Left lung (tissue), 10 donors: Measurements from ENCODE around the gene MOCS1. TPM values are rescaled to one million over a fixed set of nuclear protein-coding genes. Genes with fewer than 3 reads are reported as not detected.
A peak's percentile ranks its signal among the peaks of the same experiment; 100 is the strongest.

Experiments used
- ATAC-seq: fragments of 200-7000 bp; cut with Tn5 transposase; one replicate; pipeline ENCODE4 v1.9.1; 2020; ENCODE audit warnings: moderate library complexity
- DNase-seq, 4 donors: peaks; one replicate each; pipeline ENCODE4 v3.0.0-alpha.2; 2013 to 2020
- H3K27ac ChIP-seq, 2 donors: fragments of 200-600 bp; sonication (generic) in 1 of 2; one replicate each; pipeline versions ENCODE4 v1.5.0 to v1.8.0; 2020 to 2021
- H3K27me3 ChIP-seq, 2 donors: fragments of 200-600 bp; sonication (generic) in 1 of 2; one replicate each; pipeline versions ENCODE4 v1.5.0 to v1.8.0; 2020 to 2021
- H3K36me3 ChIP-seq, 2 donors: fragments of 200-600 bp; sonication (generic) in 1 of 2; one replicate each; pipeline versions ENCODE4 v1.5.0 to v1.8.0; 2020 to 2021
- H3K4me1 ChIP-seq, 2 donors: fragments of 200-600 bp; one replicate each; pipeline ENCODE4 v1.8.0; 2021
- H3K4me3 ChIP-seq, 2 donors: fragments of 200-600 bp; sonication (generic) in 1 of 2; one replicate each; pipeline versions ENCODE4 v1.5.0 to v1.8.0; 2020 to 2021; ENCODE audit warnings: mild to moderate bottlenecking in 1 of 2
- H3K9me3 ChIP-seq, 2 donors: fragments of 200-600 bp; sonication (generic) in 1 of 2; one replicate each; pipeline versions ENCODE4 v1.5.0 to v1.8.0; 2020 to 2021
- CTCF ChIP-seq, 2 donors: fragments of 200-600 bp; sonication (generic) in 1 of 2; IDR thresholded peaks; one replicate each; pipeline versions ENCODE4 v1.5.0 to v1.8.0; 2021; ENCODE audit warnings: antibody characterized with exemption in 2 of 2
- intact Hi-C, 2 donors: fragments of 100-400 bp; cut with DNase I; formaldehyde crosslinking; loops; one replicate each; pipeline versions ENCODE4 v1.11.2 to v1.14.2; 2022
- polyA plus RNA-seq, 6 donors: library from polyadenylated mRNA; unstranded; fragments of 120-200 nt; gene quantifications; one replicate each; pipeline ENCODE4 v1.2.1, GENCODE V29; 2013; ENCODE audit not compliant: insufficient read length in 6 of 6
- total RNA-seq, 2 donors: library from RNA; stranded (reverse); fragmentation: NEBNext Ultra II Directional; extraction: Animal tissue kit (Norgen Biotek cat#: 25700); gene quantifications; one replicate each; pipeline ENCODE4 v1.2.1, GENCODE V29; 2021
- donor health status: DM: no; HTN: yes; CAD: no.
- donor health status: DM: no; HTN: no; CAD: no.

Gene MOCS1
- total and polyA plus RNA-seq, 8 donors: 18.0 to 29.0 (median 23.2) TPM

- TF ChIP-seq CTCF (IDR thresholded peaks at IDR 0.05): no peak
- ATAC-seq: no peak
- intact Hi-C loops: no loop called here
- Histone ChIP-seq H3K27ac (no peak overlapping the region), H3K4me1 (no peaks in the 10 kb centered on the region), H3K4me3 (no peak overlapping the region), H3K9me3 (no peaks in the 10 kb centered on the region), H3K36me3 (peaks cover 0 to 41% of the 10 kb centered on the region in 2 donors), H3K27me3 (no peaks in the 10 kb centered on the region)
- no peak for DNase-seq
Measured at GRCh38 chr6:39915866-39916265, 18.4 kb downstream of the MOCS1 start.

DNA sequence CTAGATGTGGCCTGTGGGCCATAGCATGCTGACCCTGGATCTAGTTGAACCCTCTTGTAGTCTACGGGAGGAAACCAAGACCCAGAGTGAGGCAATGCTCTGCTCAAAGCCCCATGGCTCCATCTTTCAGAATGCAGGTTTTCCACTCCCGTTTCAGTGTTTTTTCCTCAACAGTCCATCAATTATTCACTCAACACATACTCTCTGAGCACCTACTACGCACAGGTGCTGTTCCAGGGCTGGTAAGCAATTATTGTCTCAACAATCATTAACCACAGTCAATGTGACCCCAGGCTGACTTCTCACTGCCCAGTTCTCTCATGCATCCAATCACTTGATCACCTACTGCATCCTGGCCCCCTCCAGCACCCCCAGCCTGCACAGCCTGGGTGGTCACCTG, 20.0 kb downstream of the MOCS1 start:
- no peaks in the 10 kb centered on the region for H3K4me1 ChIP-seq
- DNase-seq (no peak), ATAC-seq (no peak)
- peaks cover 0 to 41% of the 10 kb centered on the region in 2 donors for H3K36me3 ChIP-seq
- no peak for TF ChIP-seq CTCF (IDR thresholded peaks at IDR 0.05)
- intact Hi-C loops: no loop called here
- no peak overlapping the region for H3K27ac ChIP-seq
- H3K4me3 ChIP-seq: no peak overlapping the region
- H3K9me3 ChIP-seq: no peaks in the 10 kb centered on the region
- H3K27me3 ChIP-seq: no peaks in the 10 kb centered on the region

GRCh38 chr6:39913391-39913916, 20.8 kb downstream of the MOCS1 start:
- no peak for ATAC-seq
- intact Hi-C loops: no loop called here
- no peak overlapping the region for H3K4me3 ChIP-seq
- TF ChIP-seq CTCF (IDR thresholded peaks at IDR 0.05): no peak
- peaks cover 0 to 41% of the 10 kb centered on the region in 2 donors for H3K36me3 ChIP-seq
- H3K4me1 ChIP-seq: no peaks in the 10 kb centered on the region
- H3K27me3 ChIP-seq: no peaks in the 10 kb centered on the region
- no peaks in the 10 kb centered on the region for H3K9me3 ChIP-seq
- DNase-seq: no peak
- no peak overlapping the region for H3K27ac ChIP-seq

DNA sequence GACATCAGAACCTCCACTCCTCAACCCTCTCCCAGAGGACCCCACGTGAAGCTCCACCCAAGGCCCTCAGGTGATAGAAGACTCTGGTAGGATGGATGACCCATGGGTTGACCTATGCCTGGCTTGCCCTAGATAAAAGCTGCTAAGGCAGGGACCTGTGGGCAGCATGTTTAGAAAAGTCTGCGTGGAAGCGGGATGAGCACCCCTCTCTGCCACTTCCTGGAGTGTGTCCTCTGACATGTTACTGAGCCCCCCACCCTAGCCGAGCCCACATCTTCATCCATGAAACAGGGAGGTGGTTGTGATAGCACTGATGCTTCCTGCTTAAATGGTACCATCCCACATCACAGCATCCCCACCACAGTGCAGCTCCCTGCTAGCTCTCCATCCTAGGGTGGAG, 21.8 kb downstream of the MOCS1 start:
- intact Hi-C loops: no loop called here
- peaks cover 0 to 41% of the 10 kb centered on the region in 2 donors for H3K36me3 ChIP-seq
- TF ChIP-seq CTCF (IDR thresholded peaks at IDR 0.05): no peak

GRCh38 chr6:39911513-39912125, 22.6 kb downstream of the MOCS1 start:
- no peak for DNase-seq
- Histone ChIP-seq H3K27ac (no peak overlapping the region), H3K4me3 (no peak overlapping the region), H3K4me1 (no peaks in the 10 kb centered on the region), H3K36me3 (peaks cover 0 to 40% of the 10 kb centered on the region in 2 donors), H3K9me3 (no peaks in the 10 kb centered on the region), H3K27me3 (no peaks in the 10 kb centered on the region)
- intact Hi-C loops: no loop called here
- ATAC-seq: peak; percentile 72
- no peak for TF ChIP-seq CTCF (IDR thresholded peaks at IDR 0.05)

More for the DNA sequence above, 21.8 kb downstream of the MOCS1 start:
- no peaks in the 10 kb centered on the region for H3K4me1 ChIP-seq
- no peak overlapping the region for H3K4me3 ChIP-seq
- H3K9me3 ChIP-seq: no peaks in the 10 kb centered on the region
- no peak for ATAC-seq
- no peak for DNase-seq
- H3K27me3 ChIP-seq: no peaks in the 10 kb centered on the region
- H3K27ac ChIP-seq: no peak overlapping the region
